ENCODE measurements around the gene TRANK1.
A peak's percentile ranks its signal among the peaks of the same experiment; 100 is the strongest.
"Not testable (repeated sequence)": the region's sequence is repeated elsewhere in the genome, so short reads cannot be mapped to it uniquely, and the experiment has no call there.

Gene TRANK1

DNA sequence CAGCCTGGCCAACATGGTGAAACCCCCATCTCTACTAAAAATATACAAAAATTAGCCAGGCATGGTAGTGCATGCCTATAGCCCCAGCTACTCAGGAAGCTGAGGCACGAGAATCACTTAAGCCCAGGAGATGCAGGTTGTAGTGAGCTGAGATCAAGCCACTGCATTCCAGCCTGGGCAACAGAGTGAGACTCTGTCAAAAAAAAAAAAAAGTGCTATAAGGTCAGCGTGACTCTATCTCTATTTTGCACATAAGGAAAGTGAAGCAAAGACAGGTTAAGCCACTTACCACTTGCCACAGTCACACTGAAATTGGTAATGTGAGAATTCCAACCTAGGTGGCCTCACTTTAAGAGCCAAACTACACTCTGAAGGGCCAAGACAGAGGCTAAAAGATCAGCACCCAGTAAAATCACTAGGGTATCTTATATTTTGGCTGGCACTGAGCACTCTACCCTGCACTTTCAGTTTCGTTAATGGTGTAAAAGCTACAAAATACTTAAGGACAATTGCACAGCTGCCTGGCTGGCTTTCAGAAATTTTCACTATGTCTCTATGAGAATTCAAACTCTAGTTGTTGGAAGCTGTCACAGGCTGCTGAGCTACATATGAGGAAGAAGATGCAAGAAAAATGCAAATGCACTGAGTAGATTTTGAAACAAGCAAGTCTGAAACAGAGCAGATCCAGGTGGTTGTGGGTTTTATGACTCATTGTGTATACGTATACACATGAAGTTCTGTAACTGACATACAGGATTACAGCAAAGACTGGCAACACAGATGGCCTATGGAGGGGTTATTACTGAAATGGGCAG is 32.7 kb downstream of the TRANK1 start:
- peak; percentile 87 for DNase-seq

DNA sequence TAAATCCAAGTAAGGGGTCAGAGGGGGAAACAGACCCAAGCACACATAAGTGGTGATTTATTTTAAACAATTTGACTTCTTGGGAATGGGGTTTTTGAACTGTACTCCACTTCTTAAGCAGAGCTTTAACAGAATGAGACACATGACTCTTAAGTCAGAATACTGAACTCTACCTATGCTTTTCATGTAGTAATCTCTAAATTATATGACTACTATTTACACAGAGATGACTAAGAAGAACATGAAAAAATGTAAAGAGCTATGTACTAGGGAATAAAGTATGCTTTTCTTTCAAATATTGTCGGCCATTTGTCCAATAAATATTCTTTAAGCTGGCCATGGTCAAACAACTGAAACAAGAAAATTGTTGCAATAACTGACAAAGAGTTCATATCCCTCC is 35.2 kb downstream of the TRANK1 start:
- no peak for DNase-seq

DNA sequence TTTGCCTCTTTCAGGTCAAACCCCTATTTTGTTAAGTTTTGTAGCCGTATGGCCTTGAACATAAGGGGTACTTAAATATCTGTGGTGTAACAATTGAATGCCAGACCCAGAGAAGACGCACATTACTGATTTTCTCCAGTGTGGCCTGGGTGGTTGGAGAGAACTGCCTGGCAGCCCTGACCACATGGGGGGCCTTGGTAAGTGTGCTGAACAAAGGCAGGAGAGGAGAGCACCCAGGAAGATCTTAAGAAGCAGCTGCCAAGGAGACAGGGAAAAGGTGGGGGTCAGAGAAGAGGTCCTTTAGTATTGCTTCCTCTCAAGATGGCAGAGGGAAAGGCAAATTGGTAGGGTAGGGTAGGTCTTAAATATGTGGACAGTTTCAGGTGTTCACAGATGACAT is 35.7 kb downstream of the TRANK1 start:
- no peak for DNase-seq

DNA sequence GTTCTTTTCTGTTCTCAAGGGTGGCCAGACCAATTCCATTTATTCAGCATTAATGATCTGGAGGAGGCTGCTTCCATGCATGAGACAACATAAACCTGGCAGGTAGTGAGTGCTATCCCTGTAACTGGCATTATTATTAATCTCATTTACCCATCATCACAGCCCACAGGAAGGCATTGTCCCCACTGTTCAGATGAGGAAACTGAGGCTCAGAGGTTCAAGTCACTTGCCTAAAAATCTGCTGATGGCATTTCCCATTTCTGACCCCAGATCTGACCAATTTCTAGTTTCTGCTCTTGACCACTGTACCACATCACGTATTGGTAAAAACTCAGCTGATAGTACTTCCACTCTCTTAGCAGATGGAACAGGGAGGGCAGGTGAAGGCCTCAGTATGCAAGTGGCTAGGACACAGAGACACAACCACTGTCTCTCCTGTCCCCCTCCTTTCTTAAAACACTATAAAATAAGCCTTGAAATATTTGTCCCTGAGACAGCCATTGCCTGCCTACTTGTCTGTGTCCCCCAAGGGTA is 36.1 kb downstream of the TRANK1 start:
- no peak for DNase-seq

DNA sequence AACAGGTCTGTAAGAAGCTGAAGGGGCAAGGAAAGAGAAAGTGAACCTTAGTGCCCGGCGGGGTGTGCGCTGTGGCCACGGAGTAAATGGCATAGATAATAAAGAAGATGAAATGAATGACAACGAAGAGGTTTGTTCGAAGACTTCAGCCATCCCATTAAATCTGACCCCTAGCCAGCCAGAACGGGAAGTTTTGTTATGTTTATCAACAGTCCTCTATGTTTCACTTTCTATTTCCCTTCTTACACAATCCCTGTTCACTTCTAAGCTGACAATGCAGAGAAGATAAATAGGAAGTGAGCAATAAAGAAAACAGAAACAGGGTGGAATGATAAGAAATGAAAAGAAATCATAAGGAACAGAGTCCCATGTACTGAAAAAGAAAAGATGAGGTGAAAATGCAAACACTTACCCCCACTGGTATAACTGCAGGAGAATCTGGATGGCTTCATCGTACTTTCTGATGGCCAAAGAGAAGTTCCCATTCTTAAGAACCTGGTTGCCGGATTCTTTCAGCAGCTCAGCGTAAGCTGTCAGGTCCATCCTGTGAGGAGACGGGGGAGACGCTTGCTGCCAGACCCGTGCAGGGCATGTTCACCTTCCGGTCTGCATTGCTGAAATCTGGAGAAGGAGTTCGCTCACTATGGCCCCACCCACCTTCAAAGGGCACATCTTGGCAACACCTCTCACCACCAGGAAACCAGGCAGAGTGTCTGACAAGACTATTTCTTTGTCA is 36.8 kb downstream of the TRANK1 start:
- DNase-seq: peak; percentile 52

DNA sequence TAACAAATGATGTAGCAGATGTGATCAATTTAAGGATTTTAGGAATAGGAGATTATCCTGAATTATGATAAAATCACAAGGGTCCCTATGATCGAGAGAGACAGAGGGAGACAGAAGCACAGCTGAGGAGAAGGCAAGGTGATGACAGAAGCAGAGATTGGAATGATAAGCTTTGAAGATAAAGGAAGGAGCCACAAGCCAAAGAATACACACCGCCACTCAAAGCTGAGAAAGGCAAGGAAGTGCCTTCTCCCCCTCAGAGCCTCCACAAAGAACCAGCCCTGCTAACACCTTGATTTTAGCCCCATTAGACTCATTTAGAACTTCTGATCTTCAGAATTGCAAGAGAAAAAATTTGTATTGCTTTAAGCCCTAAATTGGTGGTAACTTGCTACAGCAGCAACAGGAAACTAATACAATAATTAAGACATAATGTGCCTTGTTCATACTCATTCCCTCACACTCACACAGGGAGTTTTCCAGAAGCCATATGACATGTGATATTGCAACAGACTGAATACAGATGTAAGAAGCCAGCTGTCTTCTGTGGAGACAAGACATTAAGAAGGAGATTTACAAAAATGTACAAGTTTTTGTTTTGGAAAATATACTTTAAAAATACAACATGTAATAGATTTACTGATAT is 38.2 kb downstream of the TRANK1 start:
- DNase-seq: no peak

DNA sequence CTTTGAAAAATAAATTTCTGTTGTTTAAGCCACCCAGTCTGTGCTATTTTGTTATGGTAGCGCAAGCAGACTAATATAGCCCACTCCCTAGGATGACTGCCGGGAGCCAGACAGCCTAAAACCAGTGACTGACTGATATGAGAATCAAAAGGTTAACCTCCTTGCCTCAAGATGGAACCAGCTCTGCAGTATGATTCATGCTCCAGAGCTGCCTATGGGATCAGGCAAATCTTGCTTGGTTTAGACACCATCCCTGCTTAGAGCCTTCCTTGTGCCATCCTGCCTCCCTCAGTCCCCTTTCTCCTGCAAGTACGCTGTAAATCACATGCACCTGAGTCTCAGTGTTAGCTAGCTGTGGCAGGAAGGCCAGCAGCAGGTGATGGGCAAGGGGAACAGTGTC is 39.3 kb downstream of the TRANK1 start:
- no peak for DNase-seq

DNA sequence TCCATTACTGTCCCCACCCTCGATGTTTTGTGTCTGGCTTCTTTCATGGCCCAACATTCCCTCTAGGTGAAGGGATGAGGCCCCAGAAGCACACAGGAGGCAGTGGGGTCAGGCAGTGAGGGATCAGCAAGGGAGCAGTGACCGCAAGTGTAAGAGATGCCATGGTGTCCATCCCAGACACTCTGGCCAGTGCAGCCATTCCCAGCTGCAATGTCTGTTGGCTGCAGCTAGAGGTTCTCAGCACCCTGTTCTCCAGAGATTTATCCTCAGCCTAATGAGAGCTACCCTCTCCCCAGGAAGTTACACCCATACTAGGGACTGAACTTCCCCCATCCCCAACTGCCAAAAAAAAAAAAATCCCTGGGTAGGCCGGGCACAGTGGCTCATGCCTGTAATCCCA is 40.2 kb downstream of the TRANK1 start:
- DNase-seq: no peak

DNA sequence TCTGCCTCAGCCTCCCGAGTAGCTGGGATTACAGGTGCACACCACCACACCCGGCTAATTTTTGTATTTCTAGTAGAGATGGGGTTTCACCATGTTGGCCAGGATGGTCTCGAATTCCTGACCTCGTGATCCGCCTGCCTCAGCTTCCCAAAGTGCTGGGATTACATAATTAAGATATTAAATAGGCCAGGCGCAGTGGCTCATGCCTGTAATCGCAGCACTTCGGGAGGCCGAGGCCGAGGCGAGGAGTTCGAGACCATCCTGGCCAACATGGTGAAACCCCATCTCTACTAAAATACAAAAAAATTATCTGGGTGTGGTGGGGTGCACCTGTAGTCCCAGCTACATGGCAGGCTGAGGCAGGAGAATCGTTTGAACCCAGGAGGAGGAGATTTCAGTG is 40.8 kb downstream of the TRANK1 start:
- not testable (repeated sequence) for DNase-seq

DNA sequence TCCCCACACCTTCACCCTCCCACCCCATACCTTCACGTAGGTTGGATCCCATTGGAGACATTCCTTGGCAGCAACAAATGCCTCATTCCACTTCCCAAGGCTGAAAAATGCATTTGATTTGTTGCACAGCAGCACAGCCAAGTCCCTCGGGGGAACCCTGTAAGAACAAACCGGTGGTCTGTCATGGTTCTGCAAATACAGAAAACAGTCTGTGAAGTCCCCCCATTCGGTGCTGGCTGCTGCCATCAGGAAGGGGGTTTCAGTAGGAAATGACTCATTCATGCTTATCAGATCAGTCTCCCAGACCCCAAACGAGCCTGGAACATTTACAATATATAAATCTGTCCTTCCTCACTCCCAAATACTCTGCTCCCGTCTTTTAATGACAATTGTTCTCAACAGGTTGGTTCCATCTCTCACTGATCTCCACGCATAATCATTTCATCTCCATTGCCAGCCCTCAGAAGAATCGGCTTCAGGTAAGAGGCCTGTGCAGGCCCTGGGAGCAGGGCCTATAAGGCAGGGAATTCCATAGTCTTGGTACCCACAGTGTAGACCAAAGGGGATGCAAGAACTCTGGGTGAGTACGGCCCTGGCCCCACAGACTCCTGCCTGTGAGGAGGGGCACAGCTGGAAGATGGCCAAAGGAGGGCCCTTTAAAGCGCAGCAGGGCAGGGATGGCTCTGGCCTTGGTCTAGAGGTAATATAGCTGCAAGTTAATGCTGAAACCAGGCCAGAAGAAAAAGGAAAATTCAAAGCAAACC is 41.6 kb downstream of the TRANK1 start:
- no peak for DNase-seq

DNA sequence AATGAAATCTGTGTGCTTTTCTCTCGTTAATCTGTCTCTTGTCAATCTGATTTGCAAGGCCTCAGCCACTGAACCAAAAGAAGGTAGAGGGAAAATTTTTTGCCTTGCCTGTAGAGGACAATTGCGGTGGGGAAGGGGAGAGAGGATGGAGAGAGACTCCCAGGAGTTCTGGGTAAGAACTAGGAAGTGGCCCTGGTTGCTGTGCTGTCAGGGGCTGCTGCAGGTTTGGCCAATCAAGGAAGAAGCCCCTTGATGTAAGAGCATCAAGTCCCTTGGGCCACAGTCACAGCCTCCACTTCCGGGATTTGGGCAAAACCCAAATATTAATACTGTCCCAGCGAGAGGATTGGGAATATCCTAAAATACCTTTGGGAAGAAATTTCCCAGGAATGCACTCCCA is 43.3 kb downstream of the TRANK1 start:
- DNase-seq: no peak

DNA sequence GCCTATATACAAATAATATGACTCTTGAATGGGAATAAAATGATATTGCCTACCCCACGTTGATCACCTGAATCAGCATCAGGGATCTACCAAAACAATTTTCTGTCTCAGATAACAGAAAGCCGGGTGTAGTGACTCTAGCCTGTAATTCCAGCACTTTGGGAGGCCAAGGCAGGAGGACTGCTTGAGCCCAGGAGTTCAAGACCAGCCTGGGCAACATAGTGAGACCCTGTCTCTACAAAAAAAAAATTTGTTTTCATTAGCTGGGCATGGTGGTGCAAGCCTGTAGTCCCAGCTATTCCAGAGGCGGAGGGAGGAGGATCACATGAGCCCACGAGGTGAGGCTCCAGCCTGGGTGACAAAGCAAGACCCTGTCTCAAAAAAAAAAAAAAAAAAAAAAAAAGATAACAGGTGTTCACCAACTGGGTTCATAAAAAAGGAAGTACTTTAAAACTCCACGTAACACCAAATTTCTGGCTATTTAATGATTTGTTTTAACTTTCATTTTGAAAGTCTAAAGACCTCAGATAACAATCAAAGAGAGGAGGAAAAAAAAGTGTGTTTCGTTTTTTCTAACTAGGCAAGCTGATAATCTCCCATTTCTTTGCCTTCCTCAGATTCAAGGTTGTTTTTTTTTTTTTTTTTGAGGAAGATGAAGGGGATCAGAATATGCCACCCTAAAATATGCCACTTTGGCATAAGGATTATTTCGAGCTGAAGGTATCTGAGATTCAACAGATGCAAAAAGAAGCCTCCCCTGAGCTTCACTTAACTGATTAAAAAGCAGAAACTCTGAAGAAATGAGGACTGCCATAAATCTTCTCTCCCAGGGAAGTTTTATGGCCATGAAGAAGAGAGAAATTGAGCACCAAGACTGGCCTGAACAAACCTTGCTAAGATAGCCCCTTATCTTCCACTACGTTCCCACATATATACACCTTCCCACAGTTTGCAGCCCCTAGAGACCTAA is 44.1 kb downstream of the TRANK1 start:
- DNase-seq: no peak

DNA sequence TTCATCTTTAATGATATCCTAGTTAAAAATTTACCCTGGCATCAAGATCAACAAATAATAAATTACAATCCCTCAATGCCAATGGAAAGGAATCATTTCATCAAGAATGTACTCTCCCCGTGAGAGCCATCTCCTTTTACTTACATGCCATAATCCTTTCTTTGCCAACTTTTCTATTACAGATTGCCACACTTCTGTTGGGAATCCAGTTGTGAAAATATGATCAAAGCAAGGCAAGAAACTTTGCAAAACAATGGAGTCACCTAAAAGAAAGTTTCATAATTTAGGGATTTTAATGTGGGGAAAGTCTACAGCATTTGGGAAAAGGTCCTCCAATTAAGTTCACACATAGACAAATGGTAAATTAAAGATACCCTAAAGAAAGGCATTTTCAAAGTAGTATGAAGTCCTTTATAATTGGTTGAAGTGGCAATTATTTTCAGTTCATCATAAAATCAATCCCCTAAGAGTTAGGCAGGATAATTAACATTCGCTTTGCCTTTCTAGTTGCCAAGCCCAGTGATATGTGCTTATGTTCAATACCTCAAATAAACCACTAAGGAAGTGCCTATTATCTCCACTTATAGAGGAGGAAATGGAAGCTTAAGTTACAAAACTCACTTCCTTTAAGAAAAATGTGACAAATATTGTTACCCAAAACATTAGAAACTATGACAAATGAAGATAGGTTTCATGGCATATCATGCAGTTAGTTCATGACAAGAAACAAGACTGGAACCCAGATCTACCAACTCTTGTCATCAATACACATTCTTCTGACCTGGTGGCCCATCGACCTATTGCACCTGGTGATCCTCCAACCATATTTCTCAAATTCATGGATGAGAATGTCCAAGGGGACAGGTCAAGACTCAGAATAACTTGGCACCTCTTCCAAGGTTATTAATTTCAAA is 49.1 kb downstream of the TRANK1 start:
- peak; percentile 44 for DNase-seq

DNA sequence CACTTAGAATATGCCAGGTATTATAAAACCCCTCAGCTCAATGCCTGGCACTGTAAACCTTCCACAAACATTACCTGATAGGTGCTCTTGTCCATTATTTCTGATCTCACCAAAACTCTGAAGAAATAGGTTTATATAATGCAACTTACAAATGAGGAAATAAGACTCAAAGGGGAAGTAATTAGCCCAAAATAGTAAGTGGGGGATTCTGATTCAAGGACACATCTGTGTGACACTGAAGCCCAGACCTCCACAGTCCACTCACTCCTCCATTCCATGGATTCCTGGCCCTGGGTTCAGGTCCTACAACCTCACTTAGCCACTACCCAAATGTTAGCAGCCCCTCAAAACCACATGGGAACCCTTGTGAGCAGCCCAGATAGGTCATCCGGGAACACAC is 49.9 kb downstream of the TRANK1 start:
- no peak for DNase-seq

DNA sequence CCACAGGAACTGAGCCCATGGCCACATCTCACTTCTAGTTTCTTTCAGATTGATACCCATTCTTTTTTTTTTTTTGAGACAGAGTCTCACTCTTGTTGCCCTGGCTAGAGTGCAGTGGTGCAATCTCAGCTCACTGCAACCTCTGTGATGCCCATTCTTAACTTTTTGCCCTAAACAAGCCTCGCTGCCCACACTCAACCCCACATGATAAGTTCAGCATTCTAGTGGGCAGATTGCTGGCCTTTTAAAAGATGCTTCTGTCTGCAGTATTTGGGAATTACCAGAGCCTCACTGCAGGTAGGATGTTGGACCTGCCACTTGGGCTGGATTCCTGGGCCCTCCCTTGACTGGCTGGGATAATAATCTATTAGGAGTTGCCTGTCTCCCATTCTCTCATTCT is 51.0 kb downstream of the TRANK1 start:
- no peak for DNase-seq

DNA sequence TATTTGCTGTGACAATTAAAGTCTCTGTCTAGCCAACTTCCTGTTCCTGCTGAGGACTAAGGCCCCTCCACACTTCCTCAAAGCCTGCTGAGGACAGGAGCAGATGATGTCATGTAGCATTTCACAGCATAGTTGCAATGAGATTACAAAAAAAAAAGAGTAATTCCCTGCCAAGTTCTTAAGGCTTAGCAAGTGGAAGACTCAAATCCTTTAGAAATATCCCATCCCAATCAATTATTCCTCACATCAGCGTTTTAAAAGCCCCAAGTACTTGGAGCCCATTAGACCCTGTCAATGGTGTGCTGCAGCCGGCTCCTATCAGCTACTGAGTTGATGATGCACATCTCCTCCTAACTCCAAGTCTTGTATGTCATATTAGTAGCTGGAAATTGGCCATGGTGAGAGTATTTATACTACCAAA is 51.7 kb downstream of the TRANK1 start:
- peak; percentile 53 for DNase-seq

DNA sequence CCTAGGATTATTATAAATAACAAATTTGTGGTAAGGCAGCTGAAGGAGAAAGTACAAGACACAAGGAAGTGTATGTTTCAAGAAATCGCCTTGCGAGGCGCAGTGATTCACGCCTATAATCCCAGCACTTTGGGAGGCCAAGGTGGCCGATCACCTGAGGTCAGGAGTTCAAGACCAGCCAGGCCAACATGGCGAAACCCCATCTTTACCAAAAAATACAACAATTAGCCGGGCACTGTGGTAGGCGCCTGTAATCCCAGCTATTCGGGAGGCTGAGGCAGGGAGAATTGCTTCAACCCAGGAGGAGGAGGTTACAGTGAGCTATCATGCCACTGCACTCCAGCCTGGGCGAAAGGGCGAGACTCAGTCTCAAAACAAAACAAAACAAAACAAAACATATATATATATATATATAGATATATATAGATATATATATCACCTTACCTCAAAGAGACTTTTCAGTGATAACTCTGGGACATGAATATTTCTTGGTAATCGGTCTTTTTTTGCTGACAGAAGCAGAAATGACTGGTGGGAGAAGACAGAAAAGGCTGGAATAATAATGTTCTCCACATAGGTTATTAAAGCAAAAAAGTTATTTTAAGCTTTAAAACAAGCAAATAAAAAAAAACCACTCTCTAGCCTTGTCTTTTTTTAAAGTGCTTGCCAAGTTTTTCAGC is 52.3 kb downstream of the TRANK1 start:
- DNase-seq: no peak

DNA sequence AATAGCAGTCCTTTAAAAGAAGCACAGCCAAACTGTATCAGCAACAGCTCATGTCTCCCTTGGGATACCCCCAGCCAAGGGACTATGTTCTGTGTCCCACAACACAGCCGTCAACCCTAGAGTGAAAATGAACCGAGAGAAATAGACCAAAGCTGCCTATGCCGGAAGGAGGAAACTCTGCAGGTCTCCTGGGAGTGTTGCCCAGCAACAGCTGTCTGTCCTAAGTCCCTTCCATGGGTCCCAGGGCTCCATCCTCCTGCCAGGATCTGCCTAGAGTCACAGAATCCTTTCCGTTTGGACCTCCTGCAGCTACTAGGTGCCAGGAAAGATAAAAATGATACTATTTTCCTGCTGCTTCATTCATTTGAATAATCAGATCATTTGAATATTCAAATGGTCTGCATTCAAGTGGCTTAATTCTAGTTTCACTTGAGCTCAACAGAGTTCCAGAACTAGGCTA is 53.1 kb downstream of the TRANK1 start:
- DNase-seq: no peak

DNA sequence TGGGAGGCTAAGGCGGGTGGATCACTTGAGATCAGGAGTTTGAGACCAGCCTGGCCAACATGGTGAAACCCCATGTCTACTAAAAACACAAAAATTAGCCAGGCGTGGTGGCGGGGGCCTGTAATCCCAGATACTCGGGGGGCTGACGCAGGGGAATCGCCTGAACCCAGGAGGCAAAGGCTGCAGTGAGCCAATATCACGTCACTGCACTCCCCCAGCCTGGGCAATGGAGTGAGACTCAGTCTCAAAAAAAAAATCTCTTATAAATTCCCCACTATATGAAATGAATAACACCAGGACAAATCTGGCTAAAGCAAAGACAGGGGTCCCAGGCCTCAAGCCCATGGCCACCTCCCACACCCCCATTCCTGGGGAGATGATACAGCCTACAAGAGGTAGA is 53.8 kb downstream of the TRANK1 start:
- not testable (repeated sequence) for DNase-seq

DNA sequence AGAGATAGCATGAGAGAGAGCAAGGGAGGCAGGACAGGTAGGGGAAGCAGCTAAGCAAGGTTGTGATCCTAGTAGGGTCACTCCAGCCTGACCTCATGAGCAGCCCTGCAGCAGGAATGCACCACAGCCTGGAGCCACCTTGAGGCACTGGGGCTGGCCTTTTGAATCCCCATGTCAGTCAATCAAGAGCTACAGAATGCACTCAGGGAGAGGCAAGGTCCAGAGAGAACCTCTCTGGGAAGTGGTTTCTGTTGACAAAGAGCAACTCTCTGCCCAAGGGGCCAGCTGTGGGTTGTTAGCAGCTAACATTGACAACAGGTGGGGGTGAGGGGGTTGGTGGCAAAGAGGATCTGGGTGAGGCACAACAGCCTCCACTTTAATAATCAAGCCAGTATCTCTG is 54.6 kb downstream of the TRANK1 start:
- no peak for DNase-seq
